ENCODE data around the gene COX19.

GRCh38 chr7:1017586-1018333 lies 42.4 kb upstream of the COX19 start:
- TF ChIP-seq CTCF (optimal IDR thresholded peaks at IDR 0.05 in 1 of 3, IDR thresholded peaks at IDR 0.05 in 1 of 3, conservative IDR thresholded peaks at IDR 0.05 in 1 of 3; ENCODE audit: extremely low read depth in 1 of 3, insufficient read depth in 2 of 3, low read length in 3 of 3) (no peak), EZH2 (IDR thresholded peaks at IDR 0.05; ENCODE audit: low read length) (no peak)

Data from keratinocyte (primary cell).